ENCODE data around the gene NOS1AP. TPM values are rescaled to one million over a fixed set of nuclear protein-coding genes. Genes with fewer than 3 reads are reported as not detected.

Gene NOS1AP
- total and polyA plus RNA-seq, 2 experiments from 2014 or later, result 5.8 to 6.6 TPM

DNA sequence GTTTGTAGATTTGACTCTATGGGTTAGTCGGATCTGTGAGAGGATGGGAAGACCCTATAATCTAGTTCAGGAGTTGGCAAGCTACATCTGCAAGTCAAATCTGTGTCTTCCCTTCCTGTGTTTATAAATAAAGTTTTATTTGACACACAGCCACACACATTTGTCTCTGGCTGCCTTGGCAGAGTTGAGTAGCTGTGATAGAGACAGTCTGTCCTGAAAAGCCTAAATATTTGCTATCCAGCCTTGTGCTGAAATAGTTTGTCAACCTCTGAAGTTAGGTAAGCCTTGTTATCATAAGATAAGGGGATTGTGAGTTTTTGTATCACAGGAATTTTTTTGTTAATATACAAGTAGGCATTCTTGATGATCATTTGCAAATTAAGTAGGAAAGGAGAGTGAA, 136.8 kb downstream of the NOS1AP start:
- Mint-ChIP-seq H3K4me1 (peaks cover 59% of the 10 kb centered on the region), H3K9me3 (no peaks in the 10 kb centered on the region), H3K4me3 (no peak overlapping the region), H3K27me3 (ENCODE audit: insufficient read depth, low read depth, poor library complexity) (peaks cover 6% of the 10 kb centered on the region), H3K36me3 (ENCODE audit: low read depth) (no peaks in the 10 kb centered on the region), H3K27ac (no peak overlapping the region)
- Histone ChIP-seq H3K36me3 (ENCODE audit: insufficient read depth) (no peaks in the 10 kb centered on the region), H3F3A (replicated peaks; ENCODE audit: low read depth) (peaks cover 4% of the 10 kb centered on the region; the same call in 1 of the 2 replicates), H3K27me3 (ENCODE audit: insufficient read depth) (no peaks in the 10 kb centered on the region), H3K4me3 (no peak overlapping the region), H3K9me2 (ENCODE audit: insufficient read depth) (peaks cover 7% of the 10 kb centered on the region; the same call in 1 of the 2 replicates), H3K4me2 (no peak overlapping the region), H3K4me1 (ENCODE audit: insufficient read depth) (peaks cover 37% of the 10 kb centered on the region), H3K79me2 (replicated peaks; ENCODE audit: insufficient read depth) (peaks cover 54% of the 10 kb centered on the region), H2AFZ (no peak overlapping the region), H3K27ac (ENCODE audit: low read depth) (0 out of 2 replicates have a peak overlapping the region, but pooled peaks have one; percentile 39), H4K20me1 (replicated peaks; ENCODE audit: insufficient read depth) (peaks cover 5% of the 10 kb centered on the region; the same call in 1 of the 2 replicates)
- no peak for TF ChIP-seq ZNF114 (CRISPR knock-in tag; IDR thresholded peaks at IDR 0.05)
- TF ChIP-seq CREB1 (CRISPR knock-in tag; IDR thresholded peaks at IDR 0.05; ENCODE audit: low read depth), result no peak
- TF ChIP-seq, protein P1, sequence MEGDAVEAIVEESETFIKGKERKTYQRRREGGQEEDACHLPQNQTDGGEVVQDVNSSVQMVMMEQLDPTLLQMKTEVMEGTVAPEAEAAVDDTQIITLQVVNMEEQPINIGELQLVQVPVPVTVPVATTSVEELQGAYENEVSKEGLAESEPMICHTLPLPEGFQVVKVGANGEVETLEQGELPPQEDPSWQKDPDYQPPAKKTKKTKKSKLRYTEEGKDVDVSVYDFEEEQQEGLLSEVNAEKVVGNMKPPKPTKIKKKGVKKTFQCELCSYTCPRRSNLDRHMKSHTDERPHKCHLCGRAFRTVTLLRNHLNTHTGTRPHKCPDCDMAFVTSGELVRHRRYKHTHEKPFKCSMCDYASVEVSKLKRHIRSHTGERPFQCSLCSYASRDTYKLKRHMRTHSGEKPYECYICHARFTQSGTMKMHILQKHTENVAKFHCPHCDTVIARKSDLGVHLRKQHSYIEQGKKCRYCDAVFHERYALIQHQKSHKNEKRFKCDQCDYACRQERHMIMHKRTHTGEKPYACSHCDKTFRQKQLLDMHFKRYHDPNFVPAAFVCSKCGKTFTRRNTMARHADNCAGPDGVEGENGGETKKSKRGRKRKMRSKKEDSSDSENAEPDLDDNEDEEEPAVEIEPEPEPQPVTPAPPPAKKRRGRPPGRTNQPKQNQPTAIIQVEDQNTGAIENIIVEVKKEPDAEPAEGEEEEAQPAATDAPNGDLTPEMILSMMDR (conservative IDR thresholded peaks at IDR 0.05; ENCODE audit: low read depth in 2 of 2), result no peak
- no peak for TF ChIP-seq POLR2AphosphoS5 (IDR thresholded peaks at IDR 0.05; ENCODE audit: low read depth)
- TF ChIP-seq ZNF331 (CRISPR knock-in tag; IDR thresholded peaks at IDR 0.05; ENCODE audit: low read depth), result no peak
- TF ChIP-seq, protein P2, sequence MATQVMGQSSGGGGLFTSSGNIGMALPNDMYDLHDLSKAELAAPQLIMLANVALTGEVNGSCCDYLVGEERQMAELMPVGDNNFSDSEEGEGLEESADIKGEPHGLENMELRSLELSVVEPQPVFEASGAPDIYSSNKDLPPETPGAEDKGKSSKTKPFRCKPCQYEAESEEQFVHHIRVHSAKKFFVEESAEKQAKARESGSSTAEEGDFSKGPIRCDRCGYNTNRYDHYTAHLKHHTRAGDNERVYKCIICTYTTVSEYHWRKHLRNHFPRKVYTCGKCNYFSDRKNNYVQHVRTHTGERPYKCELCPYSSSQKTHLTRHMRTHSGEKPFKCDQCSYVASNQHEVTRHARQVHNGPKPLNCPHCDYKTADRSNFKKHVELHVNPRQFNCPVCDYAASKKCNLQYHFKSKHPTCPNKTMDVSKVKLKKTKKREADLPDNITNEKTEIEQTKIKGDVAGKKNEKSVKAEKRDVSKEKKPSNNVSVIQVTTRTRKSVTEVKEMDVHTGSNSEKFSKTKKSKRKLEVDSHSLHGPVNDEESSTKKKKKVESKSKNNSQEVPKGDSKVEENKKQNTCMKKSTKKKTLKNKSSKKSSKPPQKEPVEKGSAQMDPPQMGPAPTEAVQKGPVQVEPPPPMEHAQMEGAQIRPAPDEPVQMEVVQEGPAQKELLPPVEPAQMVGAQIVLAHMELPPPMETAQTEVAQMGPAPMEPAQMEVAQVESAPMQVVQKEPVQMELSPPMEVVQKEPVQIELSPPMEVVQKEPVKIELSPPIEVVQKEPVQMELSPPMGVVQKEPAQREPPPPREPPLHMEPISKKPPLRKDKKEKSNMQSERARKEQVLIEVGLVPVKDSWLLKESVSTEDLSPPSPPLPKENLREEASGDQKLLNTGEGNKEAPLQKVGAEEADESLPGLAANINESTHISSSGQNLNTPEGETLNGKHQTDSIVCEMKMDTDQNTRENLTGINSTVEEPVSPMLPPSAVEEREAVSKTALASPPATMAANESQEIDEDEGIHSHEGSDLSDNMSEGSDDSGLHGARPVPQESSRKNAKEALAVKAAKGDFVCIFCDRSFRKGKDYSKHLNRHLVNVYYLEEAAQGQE (IDR thresholded peaks at IDR 0.05; ENCODE audit: unreplicated experiment), result no peak
- TF ChIP-seq, protein P3, sequence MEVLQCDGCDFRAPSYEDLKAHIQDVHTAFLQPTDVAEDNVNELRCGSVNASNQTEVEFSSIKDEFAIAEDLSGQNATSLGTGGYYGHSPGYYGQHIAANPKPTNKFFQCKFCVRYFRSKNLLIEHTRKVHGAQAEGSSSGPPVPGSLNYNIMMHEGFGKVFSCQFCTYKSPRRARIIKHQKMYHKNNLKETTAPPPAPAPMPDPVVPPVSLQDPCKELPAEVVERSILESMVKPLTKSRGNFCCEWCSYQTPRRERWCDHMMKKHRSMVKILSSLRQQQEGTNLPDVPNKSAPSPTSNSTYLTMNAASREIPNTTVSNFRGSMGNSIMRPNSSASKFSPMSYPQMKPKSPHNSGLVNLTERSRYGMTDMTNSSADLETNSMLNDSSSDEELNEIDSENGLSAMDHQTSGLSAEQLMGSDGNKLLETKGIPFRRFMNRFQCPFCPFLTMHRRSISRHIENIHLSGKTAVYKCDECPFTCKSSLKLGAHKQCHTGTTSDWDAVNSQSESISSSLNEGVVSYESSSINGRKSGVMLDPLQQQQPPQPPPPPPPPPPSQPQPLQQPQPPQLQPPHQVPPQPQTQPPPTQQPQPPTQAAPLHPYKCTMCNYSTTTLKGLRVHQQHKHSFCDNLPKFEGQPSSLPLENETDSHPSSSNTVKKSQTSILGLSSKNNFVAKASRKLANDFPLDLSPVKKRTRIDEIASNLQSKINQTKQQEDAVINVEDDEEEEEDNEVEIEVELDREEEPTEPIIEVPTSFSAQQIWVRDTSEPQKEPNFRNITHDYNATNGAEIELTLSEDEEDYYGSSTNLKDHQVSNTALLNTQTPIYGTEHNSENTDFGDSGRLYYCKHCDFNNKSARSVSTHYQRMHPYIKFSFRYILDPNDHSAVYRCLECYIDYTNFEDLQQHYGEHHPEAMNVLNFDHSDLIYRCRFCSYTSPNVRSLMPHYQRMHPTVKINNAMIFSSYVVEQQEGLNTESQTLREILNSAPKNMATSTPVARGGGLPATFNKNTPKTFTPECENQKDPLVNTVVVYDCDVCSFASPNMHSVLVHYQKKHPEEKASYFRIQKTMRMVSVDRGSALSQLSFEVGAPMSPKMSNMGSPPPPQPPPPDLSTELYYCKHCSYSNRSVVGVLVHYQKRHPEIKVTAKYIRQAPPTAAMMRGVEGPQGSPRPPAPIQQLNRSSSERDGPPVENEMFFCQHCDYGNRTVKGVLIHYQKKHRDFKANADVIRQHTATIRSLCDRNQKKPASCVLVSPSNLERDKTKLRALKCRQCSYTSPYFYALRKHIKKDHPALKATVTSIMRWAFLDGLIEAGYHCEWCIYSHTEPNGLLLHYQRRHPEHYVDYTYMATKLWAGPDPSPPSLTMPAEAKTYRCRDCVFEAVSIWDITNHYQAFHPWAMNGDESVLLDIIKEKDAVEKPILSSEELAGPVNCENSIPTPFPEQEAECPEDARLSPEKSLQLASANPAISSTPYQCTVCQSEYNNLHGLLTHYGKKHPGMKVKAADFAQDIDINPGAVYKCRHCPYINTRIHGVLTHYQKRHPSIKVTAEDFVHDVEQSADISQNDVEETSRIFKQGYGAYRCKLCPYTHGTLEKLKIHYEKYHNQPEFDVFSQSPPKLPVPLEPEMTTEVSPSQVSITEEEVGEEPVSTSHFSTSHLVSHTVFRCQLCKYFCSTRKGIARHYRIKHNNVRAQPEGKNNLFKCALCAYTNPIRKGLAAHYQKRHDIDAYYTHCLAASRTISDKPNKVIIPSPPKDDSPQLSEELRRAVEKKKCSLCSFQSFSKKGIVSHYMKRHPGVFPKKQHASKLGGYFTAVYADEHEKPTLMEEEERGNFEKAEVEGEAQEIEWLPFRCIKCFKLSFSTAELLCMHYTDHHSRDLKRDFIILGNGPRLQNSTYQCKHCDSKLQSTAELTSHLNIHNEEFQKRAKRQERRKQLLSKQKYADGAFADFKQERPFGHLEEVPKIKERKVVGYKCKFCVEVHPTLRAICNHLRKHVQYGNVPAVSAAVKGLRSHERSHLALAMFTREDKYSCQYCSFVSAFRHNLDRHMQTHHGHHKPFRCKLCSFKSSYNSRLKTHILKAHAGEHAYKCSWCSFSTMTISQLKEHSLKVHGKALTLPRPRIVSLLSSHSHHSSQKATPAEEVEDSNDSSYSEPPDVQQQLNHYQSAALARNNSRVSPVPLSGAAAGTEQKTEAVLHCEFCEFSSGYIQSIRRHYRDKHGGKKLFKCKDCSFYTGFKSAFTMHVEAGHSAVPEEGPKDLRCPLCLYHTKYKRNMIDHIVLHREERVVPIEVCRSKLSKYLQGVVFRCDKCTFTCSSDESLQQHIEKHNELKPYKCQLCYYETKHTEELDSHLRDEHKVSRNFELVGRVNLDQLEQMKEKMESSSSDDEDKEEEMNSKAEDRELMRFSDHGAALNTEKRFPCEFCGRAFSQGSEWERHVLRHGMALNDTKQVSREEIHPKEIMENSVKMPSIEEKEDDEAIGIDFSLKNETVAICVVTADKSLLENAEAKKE (CRISPR knock-in tag; IDR thresholded peaks at IDR 0.05), result no peak
- ATAC-seq (no peak), DNase-seq (ENCODE audit: low spot score) (no peak)
